Measurements from ENCODE around the gene TMEM242.

- TF ChIP-seq TOX (CRISPR knock-in tag; IDR thresholded peaks at IDR 0.05; ENCODE audit: borderline replicate concordance) = no peak
- TF ChIP-seq RARB (CRISPR knock-in tag; IDR thresholded peaks at IDR 0.05) = no peak
- no peak for TF ChIP-seq ZNF70 (CRISPR knock-in tag; IDR thresholded peaks at IDR 0.05)
- TF ChIP-seq GLIS3 (CRISPR knock-in tag; IDR thresholded peaks at IDR 0.05) = no peak
- TF ChIP-seq CREB5 (CRISPR knock-in tag; IDR thresholded peaks at IDR 0.05; ENCODE audit: low read depth) = no peak
- no peak for TF ChIP-seq POU6F1 (CRISPR knock-in tag; IDR thresholded peaks at IDR 0.05; ENCODE audit: borderline replicate concordance, low read depth)
- TF ChIP-seq ARNTL (CRISPR knock-in tag; IDR thresholded peaks at IDR 0.05; ENCODE audit: borderline replicate concordance, low read depth) = no peak
- no peak for TF ChIP-seq TCF4 (CRISPR knock-in tag; IDR thresholded peaks at IDR 0.05; ENCODE audit: borderline replicate concordance)
These were observed 49.4 kb upstream of the TMEM242 start for GRCh38 chr6:157372501-157373280.
